Measurements from ENCODE around the gene SH2D4B.
"Not testable (repeated sequence)": the region's sequence is repeated elsewhere in the genome, so short reads cannot be mapped to it uniquely, and the experiment has no call there.

Gene SH2D4B

DNA sequence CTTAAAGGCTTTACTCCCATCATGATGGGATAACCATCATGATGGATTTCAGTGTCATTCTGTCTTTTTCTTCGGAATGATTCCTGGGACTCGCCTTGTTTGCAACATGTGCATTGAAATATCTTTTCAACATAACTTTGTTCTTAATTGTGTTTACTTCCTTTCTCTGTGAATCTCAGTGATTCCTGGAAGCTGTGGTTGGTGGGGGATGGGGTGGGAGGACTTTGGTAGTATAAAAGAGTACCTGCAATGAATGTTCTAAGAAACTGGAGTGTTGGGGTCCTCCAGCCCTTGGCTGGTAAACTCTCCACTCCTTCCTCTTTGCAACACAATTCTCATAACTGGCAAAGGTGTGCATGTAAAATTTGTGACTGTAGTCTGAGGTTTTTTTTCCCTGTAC is 11.5 kb upstream of the SH2D4B start:
- no peak for DNase-seq

DNA sequence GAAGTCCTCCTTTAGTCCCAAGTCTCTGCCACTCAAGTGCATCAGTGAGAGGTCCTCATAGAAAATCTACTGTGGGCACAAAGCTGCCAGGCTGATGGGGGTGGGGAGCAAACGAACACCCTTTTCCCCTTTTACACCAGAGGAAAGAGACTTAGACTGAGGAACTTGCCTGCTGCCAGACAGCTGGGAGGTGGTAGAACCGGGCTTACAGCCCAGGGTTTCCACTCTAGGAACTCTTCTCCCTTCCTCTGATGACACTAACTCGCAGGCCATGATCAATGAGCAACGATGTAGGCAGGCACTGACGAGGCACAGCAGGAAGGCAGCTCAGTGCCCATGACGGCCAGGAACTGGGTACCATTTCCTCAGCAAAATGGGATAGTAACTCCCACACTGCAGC is 11.0 kb upstream of the SH2D4B start:
- no peak for DNase-seq

DNA sequence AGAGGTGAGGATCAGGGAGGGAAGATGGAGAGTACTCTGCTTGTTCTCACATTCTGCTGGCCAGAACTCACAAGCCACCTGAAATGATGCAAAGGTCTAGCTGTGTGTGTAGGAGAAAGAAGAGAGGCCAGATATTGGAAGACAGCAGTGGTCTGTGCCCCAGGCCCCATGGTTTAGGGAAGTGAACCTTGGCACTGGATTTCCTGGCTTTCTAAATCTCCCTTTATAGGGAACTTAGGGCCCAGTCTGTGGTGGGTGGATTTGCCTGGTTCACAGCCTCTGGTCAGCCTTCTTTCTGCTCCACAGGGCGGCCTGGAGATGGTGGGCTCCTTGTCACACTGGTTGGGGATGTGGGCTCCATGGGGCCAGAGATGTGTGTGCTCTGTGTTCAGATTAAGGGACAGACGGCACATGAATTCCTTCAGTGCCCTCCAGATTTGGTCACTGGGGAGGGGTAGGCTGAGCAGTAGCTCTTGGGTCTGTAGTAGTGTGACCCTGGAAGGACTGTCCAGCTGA is 9.5 kb upstream of the SH2D4B start:
- DNase-seq: no peak

DNA sequence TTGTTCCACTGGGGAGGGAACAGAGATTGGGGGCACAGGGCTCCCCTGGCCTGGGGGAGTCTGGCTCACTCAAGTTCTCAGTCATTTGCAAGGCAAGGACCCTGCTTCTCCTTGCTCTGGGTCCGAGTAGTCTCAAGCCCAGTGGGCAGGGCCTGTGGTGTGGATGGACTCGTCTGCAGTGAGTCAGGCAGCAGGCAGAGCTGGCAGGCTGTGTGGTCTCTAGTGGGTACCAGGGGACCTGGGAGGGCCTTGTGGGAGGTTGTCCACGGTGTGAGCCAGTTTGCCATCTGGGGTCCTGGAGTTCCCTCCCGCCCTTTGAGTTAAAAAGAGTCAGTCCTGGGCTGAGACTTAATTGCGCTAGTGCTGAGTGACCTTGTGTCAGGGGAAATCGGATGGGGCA is 8.8 kb upstream of the SH2D4B start:
- DNase-seq: no peak

DNA sequence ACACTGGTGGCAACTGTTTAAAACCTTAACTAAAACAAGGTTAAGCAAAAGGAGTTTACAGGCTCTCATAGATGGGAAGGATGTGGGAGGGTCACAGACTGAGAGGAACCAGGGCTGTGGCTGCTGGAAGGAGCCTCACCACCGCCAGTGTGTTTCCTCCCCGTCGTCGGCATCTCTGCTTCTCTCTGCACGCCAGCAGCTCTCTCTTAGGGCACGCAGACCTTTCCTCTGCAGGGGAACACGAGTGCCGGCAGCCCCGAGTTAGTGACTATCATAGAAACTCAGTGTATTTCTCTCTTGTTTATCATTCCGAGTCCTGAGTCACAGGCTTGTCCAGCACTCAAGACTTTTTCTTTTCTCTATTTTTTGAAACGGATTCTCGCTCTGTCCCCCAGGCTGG is 8.1 kb upstream of the SH2D4B start:
- peak; percentile 31 for DNase-seq

DNA sequence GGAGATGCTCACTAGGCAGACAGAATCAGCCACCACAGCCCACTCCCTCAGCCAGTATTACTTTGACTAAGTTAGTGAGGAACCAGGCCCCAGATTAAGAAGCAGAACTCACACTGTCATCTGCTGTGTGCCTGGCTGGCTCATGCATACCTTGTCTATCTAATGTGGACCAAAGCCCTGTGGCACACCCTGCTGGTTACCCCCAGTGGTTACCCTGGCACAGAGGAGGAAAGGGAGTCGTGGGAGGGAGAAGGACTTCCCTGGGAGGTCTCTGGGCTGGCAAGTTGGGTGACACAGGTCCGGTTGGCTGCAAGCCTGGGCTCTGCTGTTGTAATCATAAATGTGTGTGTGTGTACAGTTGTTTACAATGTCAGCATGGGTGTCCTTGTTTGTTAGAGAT is 7.5 kb upstream of the SH2D4B start:
- no peak for DNase-seq

DNA sequence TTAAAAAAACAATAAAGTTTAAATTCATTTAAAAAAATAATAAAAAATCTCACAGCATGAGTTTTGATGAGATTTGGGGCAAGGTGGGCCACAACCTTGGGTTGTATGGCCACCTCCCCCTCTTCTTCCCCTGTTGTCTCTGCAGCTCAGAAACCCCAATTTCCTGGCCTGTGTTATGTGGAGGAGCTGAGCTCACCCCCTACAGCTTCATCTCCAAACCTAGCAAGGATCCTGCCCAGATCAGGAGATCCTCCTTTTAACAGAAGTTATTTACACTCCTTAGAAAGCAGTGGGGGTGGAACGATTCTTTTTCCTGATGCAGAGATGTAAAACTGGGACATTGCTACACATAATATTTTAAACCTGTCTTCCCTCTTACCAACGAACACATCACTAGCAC is 6.9 kb upstream of the SH2D4B start:
- no peak for DNase-seq

DNA sequence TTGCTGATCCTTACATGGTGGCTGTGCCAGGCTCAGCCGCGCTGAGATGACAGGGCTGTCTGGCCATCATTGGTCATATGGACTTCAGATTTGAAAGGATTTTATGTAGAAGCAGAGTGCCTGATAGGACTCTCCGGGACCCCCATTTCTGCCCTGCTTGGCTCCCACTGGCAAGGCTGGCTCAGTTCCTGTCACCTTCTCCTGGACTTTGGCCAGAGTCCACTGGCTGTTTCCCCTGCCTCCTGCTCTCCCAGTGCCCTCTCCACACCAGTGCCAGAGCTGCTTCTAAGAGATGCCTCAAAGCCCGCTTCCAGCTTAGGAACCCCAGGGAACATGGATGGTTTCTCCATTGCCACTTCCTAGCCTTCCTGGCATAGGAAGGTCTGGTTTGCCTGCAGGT is 5.1 kb upstream of the SH2D4B start:
- no peak for DNase-seq

DNA sequence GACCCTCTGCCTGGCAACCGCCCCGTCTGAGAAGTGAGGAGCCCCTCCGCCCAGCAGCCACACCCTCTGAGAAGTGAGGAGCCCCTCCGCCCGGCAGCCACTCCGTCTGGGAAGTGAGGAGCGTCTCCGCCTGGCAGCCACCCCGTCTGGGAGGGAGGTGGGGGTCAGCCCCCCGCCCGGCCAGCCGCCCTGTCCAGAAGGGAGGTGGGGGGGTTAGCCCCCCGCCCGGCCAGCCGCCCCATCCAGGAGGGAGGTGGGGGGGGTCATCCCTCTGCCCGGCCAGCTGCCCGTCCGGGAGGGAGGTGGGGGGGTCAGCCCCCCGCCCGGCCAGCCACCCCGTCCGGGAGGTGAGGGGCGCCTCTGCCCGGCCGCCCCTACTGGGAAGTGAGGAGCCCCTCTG is 3.6 kb upstream of the SH2D4B start:
- not testable (repeated sequence) for DNase-seq

DNA sequence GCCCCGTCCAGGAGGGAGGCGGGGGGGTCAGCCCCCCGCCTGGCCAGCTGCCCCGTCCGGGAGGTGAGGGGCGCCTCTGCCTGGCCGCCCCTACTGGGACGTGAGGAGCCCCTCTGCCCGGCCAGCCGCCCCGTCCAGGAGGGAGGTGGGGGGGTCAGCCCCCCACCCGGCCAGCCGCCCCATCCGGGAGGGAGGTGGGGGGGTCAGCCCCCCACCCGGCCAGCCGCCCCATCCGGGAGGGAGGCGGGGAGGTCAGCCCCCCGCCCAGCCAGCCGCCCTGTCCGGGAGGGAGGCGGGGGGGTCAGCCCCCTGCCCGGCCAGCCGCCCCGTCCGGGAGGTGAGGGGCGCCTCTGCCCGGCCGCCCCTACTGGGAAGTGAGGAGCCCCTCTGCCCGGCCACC is 3.1 kb upstream of the SH2D4B start:
- not testable (repeated sequence) for DNase-seq

DNA sequence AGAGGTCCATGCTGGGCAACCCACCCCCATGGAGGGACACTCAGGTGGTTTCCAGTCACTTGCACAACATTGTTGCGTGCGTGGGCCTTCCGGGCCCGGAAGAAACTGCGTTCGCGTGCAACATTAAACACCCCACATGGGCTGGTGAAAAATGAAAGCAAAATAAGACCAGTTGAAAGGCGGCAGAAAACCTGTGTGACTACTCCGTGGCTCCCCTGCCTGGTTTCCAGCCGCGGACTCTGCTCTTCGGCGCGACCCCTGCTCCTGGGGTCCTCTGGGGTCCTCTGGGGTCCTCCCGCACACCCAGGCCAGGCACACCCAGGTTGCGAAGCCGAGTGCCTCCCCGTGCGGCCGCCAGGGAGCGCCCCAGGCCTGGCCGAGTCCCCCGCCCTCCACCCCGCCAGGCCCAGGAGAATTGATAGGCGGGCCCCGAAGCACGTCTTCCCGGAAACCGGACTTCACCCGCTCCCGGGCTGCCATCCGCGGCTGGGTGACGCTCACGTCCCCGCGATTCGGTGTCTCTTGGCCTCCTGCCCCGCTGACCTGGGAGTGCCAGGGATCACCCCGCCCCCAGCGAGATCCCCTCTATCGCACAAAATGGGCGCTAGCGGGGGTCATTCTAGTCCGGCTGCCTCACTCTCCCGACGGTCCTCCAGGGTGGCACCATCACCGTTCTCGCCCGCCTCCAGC is 1.9 kb upstream of the SH2D4B start:
- peak; percentile 66 for DNase-seq

DNA sequence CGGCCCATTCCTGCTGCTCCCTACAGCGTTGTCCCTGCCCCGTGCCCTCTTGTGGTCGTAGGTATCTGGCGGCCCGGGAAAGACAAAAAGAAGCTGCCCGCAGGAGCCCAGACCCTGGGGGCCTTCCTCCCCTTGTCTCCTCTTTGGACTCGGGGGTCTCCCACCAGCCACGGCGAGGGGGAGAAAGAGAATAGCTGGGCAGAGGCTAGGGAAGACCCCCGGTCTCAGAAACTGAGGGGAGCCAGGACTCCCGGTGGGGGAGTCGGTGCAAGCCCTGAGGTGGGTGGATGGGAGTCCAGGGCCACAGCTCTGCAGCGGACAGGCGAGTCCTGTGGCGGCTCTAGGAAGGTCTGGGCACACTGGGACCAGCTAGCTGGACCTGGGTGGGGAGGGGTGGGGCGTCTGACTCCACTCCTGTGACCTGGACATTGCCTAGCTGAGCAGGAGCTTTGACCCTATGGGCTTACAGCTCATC is 1.3 kb upstream of the SH2D4B start:
- DNase-seq: no peak

DNA sequence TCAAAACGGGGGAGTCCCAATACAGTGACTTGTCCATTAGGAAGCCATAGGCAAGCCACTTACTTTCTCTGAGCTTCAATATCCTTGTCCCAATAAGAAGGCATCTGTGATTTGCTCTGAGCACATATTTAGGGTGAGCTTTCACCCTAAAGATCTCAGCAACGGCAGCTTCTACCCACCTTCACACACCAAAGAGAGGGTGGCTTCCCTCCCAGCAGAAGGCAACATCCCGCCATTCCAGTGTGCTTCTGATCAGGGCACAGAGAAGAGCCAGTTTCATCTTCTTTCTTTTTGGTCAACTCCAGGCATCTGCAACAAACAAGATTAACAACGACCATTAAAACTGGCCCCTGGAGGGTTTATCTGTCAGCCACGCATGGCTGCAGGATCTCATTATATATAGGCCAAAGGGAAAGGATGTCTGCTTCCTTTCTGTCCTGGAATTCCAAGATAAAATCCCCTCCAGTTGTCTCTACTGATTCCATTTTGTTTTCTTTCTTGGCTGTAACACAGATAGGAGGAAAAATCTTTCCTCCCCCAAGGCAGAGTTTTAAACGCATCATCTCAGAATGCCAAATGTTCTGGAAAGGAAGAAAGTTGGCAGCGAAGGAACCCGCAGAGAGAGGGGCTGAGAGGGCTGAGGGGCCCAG is 491 bp upstream of the SH2D4B start:
- no peak for DNase-seq

DNA sequence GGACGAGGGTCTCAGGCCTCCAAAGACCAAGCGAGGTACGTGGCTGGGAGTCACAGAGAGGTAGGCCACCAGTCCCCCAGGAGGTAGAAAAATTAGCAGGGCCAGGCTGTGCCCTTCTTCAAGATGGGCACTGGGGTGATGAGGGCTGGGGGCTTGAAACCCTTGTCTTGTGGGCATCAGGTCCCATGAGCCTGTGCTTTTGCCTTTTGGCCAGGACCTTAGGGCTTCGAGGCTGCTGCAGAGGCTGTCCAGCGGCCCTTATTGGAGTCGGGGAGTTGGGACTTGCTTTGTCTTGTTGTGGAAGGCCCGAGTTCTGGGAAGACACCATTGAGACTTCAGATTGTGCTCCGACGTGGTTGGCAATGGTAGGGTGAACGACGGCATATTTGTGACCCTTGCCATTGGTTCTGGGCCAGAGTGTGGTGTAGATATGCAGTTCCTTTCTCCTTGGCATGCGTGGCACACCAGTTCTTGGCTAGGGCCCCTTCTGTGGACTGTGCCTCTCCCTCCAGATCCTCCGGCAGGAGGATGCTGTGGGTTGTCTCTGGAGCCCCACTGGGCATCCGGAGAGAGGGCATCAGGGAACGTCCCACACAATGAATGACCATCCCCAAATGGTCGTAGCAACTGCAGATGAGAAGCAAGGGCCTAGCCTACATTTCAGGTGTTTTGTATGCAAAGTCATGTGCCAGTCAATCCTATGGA is 931 bp downstream of the SH2D4B start:
- DNase-seq: no peak

DNA sequence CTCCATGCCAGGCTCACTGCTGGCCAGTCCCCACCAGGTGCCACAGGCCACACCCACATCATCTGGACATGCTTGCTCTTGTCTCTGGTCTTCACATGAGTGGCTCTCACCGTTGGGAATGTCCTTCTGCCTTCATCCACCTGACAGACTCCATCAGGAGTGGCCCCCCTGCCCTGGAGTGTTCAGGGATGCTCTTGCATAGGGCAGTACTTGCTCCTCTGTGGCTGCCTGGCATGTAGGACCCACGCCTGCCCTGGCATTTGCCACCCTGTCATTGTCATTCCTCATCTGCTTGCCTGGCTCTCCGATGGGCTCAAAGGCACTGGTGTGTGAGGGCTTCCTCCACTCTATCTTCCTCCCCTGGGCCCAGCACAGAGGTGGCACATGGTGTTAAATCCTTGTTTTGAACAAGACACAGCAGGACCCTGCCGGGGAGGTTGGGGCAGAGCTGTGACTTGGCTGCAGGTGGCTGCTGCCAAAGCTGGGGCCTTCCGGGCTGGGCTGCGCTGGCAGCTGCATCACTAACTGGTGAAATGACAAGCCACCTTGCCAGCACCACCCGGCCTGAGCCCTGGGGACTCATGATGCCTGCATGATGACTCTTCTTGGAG is 1.8 kb downstream of the SH2D4B start:
- no peak for DNase-seq

DNA sequence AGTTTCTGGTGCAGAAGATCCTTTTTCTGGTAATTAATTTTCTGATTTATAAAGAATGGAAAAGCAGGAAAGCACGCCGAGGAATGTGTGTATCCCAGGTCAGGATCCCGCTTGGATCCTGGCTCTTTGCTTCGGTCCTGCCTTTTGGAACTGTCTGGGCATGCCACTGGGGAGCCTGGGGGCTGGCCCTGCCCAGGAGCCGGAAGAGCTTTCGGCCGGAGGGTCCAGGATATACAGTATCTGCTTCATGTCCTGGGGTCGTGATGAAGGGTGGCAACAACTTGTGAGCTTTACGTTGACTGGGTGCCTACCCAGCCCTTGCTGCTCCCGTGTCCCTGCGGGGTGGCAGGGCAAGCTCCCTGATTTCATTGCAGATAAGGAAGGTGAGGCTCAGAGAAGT is 2.4 kb downstream of the SH2D4B start:
- no peak for DNase-seq

DNA sequence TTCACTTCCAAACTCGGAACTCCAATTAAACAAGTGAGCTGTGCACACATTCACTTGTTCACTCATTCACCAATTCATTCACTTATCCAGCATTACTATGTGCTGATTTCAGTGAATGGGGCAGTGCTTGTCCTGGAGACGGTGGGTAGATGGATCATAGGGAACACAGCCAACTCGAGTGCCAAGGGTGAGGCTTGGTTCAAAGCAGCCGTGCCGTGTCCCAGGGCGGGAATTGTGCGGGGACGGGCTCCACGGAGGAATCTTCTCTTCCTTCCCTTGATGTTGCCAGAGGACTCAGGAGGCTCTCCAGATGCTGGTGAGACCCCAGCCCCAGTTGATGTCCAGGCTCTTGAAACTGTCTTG is 2.9 kb downstream of the SH2D4B start:
- no peak for DNase-seq

DNA sequence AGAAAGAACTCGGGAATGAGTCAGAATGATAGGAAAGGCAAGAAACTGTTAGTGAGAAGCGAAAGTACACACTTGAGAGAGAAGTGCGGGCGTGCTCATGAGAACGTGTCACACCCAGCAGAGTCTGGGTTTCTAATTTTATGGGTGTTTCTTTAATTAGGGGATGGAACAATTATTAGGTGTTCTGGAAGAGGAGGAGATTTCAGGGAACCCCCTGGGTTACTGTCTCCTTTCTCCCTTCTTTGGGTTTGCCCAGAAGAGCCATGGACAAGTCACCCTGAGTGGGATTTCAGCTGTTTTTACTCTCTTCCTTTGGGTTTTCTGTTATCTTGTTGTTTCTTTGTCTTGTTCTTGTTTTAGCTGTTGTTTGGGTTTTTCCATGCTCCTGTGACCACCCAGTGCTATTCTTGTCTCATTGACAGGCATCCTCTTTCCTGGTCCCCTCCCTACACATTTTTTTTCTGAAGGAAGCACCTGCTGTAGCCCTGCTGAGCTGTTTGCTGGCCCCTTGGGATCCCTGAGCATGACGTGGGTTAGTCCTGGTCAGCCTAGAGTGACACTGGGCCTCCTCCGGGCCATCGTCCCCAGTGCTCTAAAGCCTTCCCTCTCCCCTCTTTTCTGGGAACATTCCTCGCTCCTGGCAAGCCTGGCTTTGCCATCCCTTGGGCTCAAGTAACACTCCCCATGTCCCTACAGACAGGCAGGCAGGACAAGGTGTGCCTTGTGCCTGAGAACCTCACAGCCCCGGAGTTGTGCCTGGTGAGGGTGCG is 3.5 kb downstream of the SH2D4B start:
- no peak for DNase-seq

DNA sequence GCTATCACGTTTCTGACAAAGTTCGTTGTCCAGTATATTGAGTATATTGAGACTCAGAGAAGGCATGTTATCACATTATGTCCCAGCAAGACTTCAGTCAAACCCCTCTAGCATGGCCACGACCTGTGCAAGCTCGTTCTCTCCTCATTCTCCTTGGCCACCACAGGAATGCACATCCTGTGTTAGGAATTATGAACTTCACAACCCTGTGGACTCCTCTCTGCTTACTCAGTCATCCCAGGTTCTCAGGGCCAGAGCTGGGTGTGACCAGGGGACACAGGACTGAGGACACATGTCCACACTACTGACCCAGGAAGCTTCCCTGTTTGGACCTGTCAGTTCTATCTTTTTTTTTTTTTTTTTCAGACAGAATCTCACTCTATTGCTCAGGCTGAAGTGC is 4.4 kb downstream of the SH2D4B start:
- no peak for DNase-seq

DNA sequence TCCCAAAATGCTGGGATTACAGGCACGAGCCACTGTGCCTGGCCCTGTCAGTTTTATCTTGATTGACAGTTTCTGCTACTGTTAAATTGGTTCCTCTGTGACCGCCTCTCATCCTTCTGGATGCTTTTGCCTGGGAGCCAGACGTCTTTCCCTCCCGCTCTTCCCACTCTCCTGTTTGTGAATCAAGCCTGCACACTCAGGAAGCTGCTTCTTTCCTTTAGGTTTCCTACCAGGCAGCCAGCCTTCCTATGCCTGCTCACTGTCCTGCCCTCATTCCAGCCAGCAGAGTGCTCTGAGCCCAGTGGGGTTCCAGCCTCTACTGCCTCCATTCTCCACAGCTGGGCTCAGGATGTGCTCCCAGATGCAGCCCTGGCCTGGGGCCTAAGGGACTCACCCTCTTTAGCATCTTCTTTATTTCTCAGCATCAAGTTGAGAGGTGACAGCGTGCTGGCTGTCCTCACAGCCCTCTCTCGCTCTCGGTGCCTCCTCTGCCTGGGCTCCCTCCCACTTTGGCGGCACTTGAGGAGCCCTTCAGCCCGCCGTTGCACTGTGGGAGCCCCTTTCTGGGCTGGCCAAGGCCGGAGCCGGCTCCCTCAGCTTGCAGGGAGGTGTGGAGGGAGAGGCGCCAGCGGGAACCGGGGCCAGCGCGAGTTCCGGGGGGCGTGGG is 5.1 kb downstream of the SH2D4B start:
- no peak for DNase-seq

DNA sequence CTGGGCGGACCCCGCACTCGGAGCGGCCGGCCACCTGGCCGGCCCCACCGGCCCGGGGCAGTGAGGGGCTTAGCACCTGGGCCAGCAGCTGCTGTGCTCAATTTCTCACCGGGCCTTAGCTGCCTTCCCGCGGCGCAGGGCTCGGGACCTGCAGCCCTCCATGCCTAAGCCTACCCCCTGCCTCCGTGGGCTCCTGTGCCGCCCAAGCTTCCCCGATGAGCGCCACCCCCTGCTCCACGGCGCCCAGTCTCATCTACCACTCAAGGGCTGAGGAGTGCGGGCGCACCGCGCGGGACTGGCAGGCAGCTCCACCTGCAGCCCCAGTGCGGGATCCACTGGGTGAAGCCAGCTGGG is 5.6 kb downstream of the SH2D4B start:
- DNase-seq: not testable (repeated sequence)

DNA sequence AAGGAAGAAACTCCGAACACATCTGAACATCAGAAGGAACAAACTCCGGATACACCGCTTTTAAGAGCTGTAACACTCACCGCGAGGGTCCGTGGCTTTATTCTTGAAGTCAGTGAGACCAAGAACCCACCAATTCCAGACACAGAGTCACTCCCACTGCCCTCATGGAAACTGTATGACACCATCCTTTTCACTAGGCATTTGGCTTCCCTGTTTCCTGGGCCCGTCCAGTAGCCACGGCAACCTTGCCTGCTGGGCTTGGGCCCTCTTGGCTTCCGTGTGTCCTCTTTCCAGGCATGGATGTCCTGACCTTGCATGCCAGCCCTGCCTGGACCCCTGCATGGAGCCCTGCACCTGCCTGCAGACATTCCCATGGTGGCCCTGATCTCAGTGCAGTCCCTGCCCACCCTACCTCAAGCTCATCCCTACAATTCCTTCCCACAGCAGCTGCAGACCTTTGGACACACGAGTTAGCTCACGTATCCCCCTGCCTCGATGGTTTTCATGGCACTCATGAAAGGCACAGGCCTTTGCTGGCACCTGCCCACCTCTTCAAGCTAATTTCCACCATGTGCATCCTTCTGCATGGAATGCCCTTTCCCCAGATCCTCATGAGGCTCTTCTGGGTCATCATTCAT is 6.7 kb downstream of the SH2D4B start:
- DNase-seq: no peak
